Medulla oblongata (tissue), 1 donor: Measurements from ENCODE around the gene QSOX1.
A peak's percentile ranks its signal among the peaks of the same experiment; 100 is the strongest.

Source experiments
- DNase-seq: peaks from one replicate; pipeline ENCODE4 v3.0.0-alpha.2; 2015; ENCODE audit errors: extremely low spot score

Gene QSOX1

GRCh38 chr1:180250883-180251509 is 96.3 kb downstream of the QSOX1 start:
- no peak for DNase-seq

GRCh38 chr1:180251526-180252305 is 97.0 kb downstream of the QSOX1 start:
- no peak for DNase-seq

- DNase-seq = peak; percentile 55
These were observed 98.2 kb downstream of the QSOX1 start for GRCh38 chr1:180252638-180253536.
